ENCODE results near the gene VAV3. TPM values are rescaled to one million over a fixed set of nuclear protein-coding genes. Genes with fewer than 3 reads are reported as not detected.

The VAV3 gene
- total RNA-seq, 4 donors from 2014 or later, result 44.1 to 123 (median 111) TPM

DNA sequence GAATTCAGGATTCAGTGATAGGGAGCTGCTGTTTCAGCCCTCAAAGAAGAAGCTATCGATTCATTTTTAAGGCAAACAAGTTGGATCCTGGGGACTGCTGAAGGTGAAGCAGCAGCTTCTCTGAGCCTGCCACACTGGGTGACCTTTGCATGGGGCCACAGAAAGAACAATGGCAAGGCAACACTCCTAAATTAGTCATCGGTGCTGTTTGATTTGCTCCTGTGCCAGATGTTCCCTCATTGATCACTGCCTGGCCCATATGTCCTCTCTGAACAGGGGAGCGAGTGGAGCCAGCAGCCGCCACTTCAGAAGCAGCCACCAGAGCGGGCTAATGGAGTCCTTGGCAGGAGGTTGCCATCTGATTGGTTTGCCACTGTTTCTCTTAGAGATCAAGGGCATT, 432.7 kb downstream of the VAV3 start:
- Histone ChIP-seq H3K9me3 (no peaks in the 10 kb centered on the region), H3K4me1 (peaks cover 11 to 28% (median 23%) of the 10 kb centered on the region in 4 donors), H3K27ac (no peak overlapping the region), H3K4me3 (no peak overlapping the region), H3K36me3 (no peaks in the 10 kb centered on the region), H3K27me3 (no peaks in the 10 kb centered on the region)
- no peak for DNase-seq
- WGBS, 2 donors (ENCODE audit: low coverage in 1 of 2), result 79 to 83% methylated on average over 1 to 5 of the region's 5 CpGs
- intact Hi-C loops (cut with DNase I; ENCODE audit: low total_unique reads) (no loop called here), in situ Hi-C loops (cut with MboI; ENCODE audit: low pct_ligation_motif_present in 1 of 4, low pct_unique_long_range_greater_than_20kb in 1 of 4, low sequenced_read_pairs in 3 of 4) (loop anchor here in 2 of 4 donors (10.0 to 25.0 kb wide), 2 partner anchors 205 to 212 kb away; no protein-coding TSS in a partner anchor)
- no peak for TF ChIP-seq POLR2AphosphoS5 (IDR thresholded peaks at IDR 0.05)
- TF ChIP-seq, protein P1, sequence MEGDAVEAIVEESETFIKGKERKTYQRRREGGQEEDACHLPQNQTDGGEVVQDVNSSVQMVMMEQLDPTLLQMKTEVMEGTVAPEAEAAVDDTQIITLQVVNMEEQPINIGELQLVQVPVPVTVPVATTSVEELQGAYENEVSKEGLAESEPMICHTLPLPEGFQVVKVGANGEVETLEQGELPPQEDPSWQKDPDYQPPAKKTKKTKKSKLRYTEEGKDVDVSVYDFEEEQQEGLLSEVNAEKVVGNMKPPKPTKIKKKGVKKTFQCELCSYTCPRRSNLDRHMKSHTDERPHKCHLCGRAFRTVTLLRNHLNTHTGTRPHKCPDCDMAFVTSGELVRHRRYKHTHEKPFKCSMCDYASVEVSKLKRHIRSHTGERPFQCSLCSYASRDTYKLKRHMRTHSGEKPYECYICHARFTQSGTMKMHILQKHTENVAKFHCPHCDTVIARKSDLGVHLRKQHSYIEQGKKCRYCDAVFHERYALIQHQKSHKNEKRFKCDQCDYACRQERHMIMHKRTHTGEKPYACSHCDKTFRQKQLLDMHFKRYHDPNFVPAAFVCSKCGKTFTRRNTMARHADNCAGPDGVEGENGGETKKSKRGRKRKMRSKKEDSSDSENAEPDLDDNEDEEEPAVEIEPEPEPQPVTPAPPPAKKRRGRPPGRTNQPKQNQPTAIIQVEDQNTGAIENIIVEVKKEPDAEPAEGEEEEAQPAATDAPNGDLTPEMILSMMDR (IDR thresholded peaks at IDR 0.05), result no peak
- no peak for TF ChIP-seq EP300 (IDR thresholded peaks at IDR 0.05; ENCODE audit: low read depth)
- TF ChIP-seq POLR2A (IDR thresholded peaks at IDR 0.05), result no peak

DNA sequence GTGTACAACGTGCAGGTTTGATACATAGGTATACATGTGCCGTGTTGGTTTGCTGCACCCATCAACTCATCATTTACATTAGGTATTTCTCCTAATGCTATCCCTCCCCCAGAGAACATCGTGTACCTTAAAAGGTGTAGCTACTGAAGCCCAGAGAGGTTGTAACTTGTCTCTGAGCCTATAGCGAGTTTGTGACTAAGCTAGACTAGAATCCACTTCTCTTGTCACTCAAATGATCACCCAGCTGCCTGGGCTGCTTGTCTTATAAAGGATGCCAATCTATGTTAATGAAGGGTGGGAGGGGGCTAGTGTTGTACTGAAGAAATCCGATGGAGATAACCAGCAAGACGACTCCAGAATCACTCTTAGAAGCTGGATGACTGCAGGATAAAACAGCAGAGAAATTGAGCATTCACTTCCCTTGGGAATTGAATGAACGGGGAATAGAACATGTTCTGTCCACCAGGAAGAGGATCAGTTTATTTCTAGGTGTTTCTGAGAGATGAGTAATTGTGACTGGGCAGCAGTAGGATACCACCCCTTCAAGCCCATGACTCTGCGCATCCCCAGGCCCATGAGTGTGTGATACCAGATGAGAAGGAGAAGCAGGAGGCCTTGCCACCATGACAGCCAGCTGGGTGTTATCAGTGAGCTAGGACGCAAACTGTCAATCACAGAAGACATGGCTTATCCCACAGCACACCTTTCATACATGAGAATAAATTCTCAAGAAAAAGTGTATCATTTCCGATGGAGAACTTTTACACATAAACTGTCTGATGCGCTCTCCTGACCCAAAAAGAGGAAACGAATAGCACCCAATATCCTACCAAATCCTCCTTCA, 433.7 kb downstream of the VAV3 start:
- Histone ChIP-seq H3K4me3 (no peak overlapping the region), H3K4me1 (peaks cover 11 to 21% (median 16%) of the 10 kb centered on the region in 4 donors), H3K27me3 (no peaks in the 10 kb centered on the region), H3K9me3 (no peaks in the 10 kb centered on the region), H3K27ac (no peak overlapping the region), H3K36me3 (no peaks in the 10 kb centered on the region)
- in situ Hi-C loops (cut with MboI; ENCODE audit: low pct_ligation_motif_present in 1 of 4, low pct_unique_long_range_greater_than_20kb in 1 of 4, low sequenced_read_pairs in 3 of 4) (loop anchor here in 2 of 4 donors (10.0 to 25.0 kb wide), 2 partner anchors 206 to 214 kb away; no protein-coding TSS in a partner anchor), intact Hi-C loops (cut with DNase I; ENCODE audit: low total_unique reads) (no loop called here)
- DNase-seq, result no peak
- TF ChIP-seq, protein P1 (IDR thresholded peaks at IDR 0.05), result no peak
- no peak for TF ChIP-seq EP300 (IDR thresholded peaks at IDR 0.05; ENCODE audit: low read depth)
- no peak for TF ChIP-seq POLR2A (IDR thresholded peaks at IDR 0.05)
- no peak for TF ChIP-seq POLR2AphosphoS5 (IDR thresholded peaks at IDR 0.05)
- WGBS, 2 donors (ENCODE audit: low coverage in 1 of 2), result 89 to 90% methylated on average over 9 to 12 of the region's 12 CpGs

DNA sequence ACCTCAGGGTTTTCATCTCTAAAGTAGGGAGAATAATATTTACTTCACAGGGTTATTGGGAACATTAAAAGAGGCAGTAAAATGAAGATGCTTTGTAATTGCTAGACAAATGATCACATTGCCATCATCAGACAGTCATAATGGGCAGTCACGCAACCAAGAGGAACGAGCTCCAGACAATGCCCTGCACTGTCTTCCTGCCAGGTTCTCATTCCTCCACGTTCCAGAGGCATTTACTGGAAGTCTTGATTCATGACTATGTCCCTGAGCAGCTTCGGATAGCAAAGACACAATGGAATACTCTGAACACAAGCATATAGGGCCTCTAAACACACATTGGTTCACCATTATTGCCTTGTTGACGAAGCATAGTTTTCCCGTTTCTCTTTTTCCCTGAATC, 434.4 kb downstream of the VAV3 start:
- TF ChIP-seq POLR2A (IDR thresholded peaks at IDR 0.05), result no peak
- TF ChIP-seq, protein P1 (IDR thresholded peaks at IDR 0.05), result no peak
- peak; percentile 25 to 51 (median 49) for TF ChIP-seq POLR2AphosphoS5 (IDR thresholded peaks at IDR 0.05)
- TF ChIP-seq EP300 (IDR thresholded peaks at IDR 0.05; ENCODE audit: low read depth), result no peak
- H3K4me1 ChIP-seq, result peaks cover 7 to 14% (median 10%) of the 10 kb centered on the region in 4 donors
- H3K36me3 ChIP-seq, result no peaks in the 10 kb centered on the region
- no peak overlapping the region for H3K4me3 ChIP-seq
- DNase-seq, result peak; percentile 12
- intact Hi-C loops (cut with DNase I; ENCODE audit: low total_unique reads) (no loop called here), in situ Hi-C loops (cut with MboI; ENCODE audit: low pct_ligation_motif_present in 1 of 4, low pct_unique_long_range_greater_than_20kb in 1 of 4, low sequenced_read_pairs in 3 of 4) (loop anchor here in 2 of 4 donors (10.0 to 25.0 kb wide), 2 partner anchors 207 to 214 kb away; no protein-coding TSS in a partner anchor)
- WGBS, 2 donors (ENCODE audit: low coverage in 1 of 2), result 36 to 55% methylated on average over 5 to 6 of the region's 6 CpGs
- H3K27ac ChIP-seq, result no peak overlapping the region
- no peaks in the 10 kb centered on the region for H3K27me3 ChIP-seq
- no peaks in the 10 kb centered on the region for H3K9me3 ChIP-seq

DNA sequence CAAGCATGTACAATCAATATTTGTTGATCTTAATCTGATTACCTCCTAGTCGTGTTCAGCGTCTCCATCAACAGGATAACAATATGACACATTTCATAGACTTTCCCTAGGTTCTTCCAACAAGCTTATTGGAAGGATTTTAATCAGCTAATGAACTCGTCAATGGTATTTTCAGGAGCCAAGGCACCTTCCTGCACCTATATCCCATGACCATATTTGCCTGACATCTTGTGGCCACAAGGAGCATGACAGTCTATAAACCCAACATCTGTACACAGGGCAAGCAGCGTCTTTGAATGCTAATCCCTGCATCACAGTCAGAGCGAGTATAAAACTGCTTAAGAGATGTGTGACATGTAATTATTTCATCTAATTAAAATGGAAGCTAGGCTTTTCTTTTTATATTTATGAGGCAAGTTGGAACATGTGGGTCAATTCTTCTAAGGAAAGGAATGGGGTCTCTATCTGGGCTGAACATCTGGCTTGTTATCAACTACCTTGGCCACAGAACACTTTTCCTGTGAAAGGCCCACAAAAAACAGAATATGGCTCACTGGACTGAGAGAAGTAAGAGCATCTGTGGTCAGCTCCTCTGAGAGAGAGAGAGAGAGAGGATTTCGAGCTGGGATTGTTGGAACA, 435.4 kb downstream of the VAV3 start:
- TF ChIP-seq POLR2AphosphoS5 (IDR thresholded peaks at IDR 0.05) (no peak), POLR2A (IDR thresholded peaks at IDR 0.05) (no peak), EP300 (IDR thresholded peaks at IDR 0.05; ENCODE audit: low read depth) (no peak)
- TF ChIP-seq, protein P1 (IDR thresholded peaks at IDR 0.05), result peak; percentile 73 to 85 (median 77)
- peak; percentile 19 for DNase-seq
- Histone ChIP-seq H3K9me3 (no peaks in the 10 kb centered on the region), H3K27ac (peak overlapping the region in 1 of 4 donors; percentile 15), H3K4me3 (no peak overlapping the region), H3K36me3 (no peaks in the 10 kb centered on the region), H3K27me3 (no peaks in the 10 kb centered on the region), H3K4me1 (peaks cover under 1 to 5% (median under 1%) of the 10 kb centered on the region in 4 donors)
- intact Hi-C loops (cut with DNase I; ENCODE audit: low total_unique reads) (no loop called here), in situ Hi-C loops (cut with MboI; ENCODE audit: low pct_ligation_motif_present in 1 of 4, low pct_unique_long_range_greater_than_20kb in 1 of 4, low sequenced_read_pairs in 3 of 4) (loop anchor here in 2 of 4 donors (10.0 to 25.0 kb wide), 3 partner anchors 208 to 255 kb away; no protein-coding TSS in a partner anchor)
- WGBS, 2 donors (ENCODE audit: low coverage in 1 of 2), result 22 to 36% methylated on average over 6 of the region's 6 CpGs

All from transverse colon (tissue), 4 donors.